Neural progenitor cell (in vitro differentiated cells): Measurements from ENCODE around the gene MBTPS1. TPM values are rescaled to one million over a fixed set of nuclear protein-coding genes. Genes with fewer than 3 reads are reported as not detected.

Experiments used
- DNase-seq: peaks from one replicate; pipeline ENCODE4 v3.0.0-alpha.2; 2016; ENCODE audit warnings: low spot score
- H2AFZ ChIP-seq: fragments of 200-600 bp; sonication (generic); replicated peaks from 2 replicates; pipeline ENCODE4 v1.6.1; 2016; ENCODE audit warnings: antibody characterized with exemption
- H3F3A ChIP-seq: fragments of 200-600 bp; sonication (generic); 2 replicates; pipeline ENCODE4 v1.6.1; 2016; ENCODE audit warnings: antibody characterized with exemption, low read depth
- H3K27ac ChIP-seq: fragments of 200-600 bp; sonication (generic); 2 replicates; pipeline ENCODE4 v1.5.1; 2016; ENCODE audit warnings: mild to moderate bottlenecking
- H3K27me3 ChIP-seq: fragments of 200-600 bp; sonication (generic); 2 replicates; pipeline ENCODE4 v1.6.1; 2016; ENCODE audit warnings: mild to moderate bottlenecking, moderate library complexity
- H3K36me3 ChIP-seq: fragments of 200-600 bp; sonication (generic); 2 replicates; pipeline ENCODE4 v1.5.1; 2016
- H3K4me1 ChIP-seq: fragments of 200-600 bp; sonication (generic); 2 replicates; pipeline ENCODE4 v1.6.1; 2016; ENCODE audit warnings: mixed run types
- H3K4me2 ChIP-seq: fragments of 200-600 bp; sonication (generic); 2 replicates; pipeline ENCODE4 v1.6.1; 2016
- H3K4me3 ChIP-seq: fragments of 200-600 bp; sonication (generic); 2 replicates; pipeline ENCODE4 v1.5.1; 2016
- H3K79me2 ChIP-seq: fragments of 200-600 bp; sonication (generic); 2 replicates; pipeline ENCODE4 v1.6.1; 2016; ENCODE audit warnings: low read depth
- H3K9ac ChIP-seq: fragments of 200-600 bp; sonication (generic); 2 replicates; pipeline ENCODE4 v1.6.1; 2016
- H3K9me3 ChIP-seq: fragments of 200-600 bp; sonication (generic); 2 replicates; pipeline ENCODE4 v1.5.1; 2016; ENCODE audit warnings: low read depth
- H4K20me1 ChIP-seq: fragments of 200-600 bp; sonication (generic); 2 replicates; pipeline ENCODE4 v1.6.1; 2016; ENCODE audit warnings: low read depth
- H3K27ac Mint-ChIP-seq: 3 replicates; pipeline ENCODE4 v1.8.0; 2021; ENCODE audit warnings: mixed read lengths
- H3K27me3 Mint-ChIP-seq: 2 replicates; pipeline ENCODE4 v1.8.0; 2022; ENCODE audit warnings: low read depth, mild to moderate bottlenecking, inconsistent platforms, moderate library complexity, mixed read lengths; ENCODE audit not compliant: insufficient read depth
- H3K36me3 Mint-ChIP-seq: 3 replicates; pipeline ENCODE4 v1.8.0; 2021; ENCODE audit warnings: mixed read lengths
- H3K4me1 Mint-ChIP-seq: 3 replicates; pipeline ENCODE4 v1.8.0; 2021; ENCODE audit warnings: mixed read lengths
- H3K4me3 Mint-ChIP-seq: 3 replicates; pipeline ENCODE4 v1.8.0; 2021; ENCODE audit warnings: mild to moderate bottlenecking, moderate library complexity, mixed read lengths
- H3K9me3 Mint-ChIP-seq: 3 replicates; pipeline ENCODE4 v1.8.0; 2020; ENCODE audit warnings: mixed read lengths
- CTCF ChIP-seq: fragments of 200-600 bp; sonication (generic); IDR thresholded peaks from 2 replicates; pipeline ENCODE4 v1.5.1; 2017; ENCODE audit warnings: antibody characterized with exemption, mild to moderate bottlenecking
- EZH2 ChIP-seq: fragments of 200-600 bp; sonication (generic); IDR thresholded peaks from 2 replicates; pipeline ENCODE4 v1.6.1; 2017; ENCODE audit warnings: antibody characterized with exemption, mild to moderate bottlenecking, moderate library complexity
- EZH2phosphoT487 ChIP-seq: fragments of 200-600 bp; sonication (generic); IDR thresholded peaks from 2 replicates; pipeline ENCODE4 v1.6.1; 2017; ENCODE audit warnings: antibody characterized with exemption
- total RNA-seq: library from RNA; depleted of rRNA; stranded (reverse); fragments of >200 nt; gene quantifications from 2 replicates; pipeline ENCODE4 v1.2.3, GENCODE V29; 2015; ENCODE audit warnings: low replicate concordance

MBTPS1 gene
- total RNA-seq, 1 donor from 2014 or later: 52.3 TPM

- no peak overlapping the region for H3K4me3 Mint-ChIP-seq
- Histone ChIP-seq H4K20me1 (no peaks in the 10 kb centered on the region), H3K9ac (no peak overlapping the region), H3K4me2 (no peak overlapping the region), H3K4me1 (peaks cover 5% of the 10 kb centered on the region), H3K27me3 (no peaks in the 10 kb centered on the region), H3F3A (peaks cover 8% of the 10 kb centered on the region), H3K9me3 (no peaks in the 10 kb centered on the region), H3K4me3 (no peak overlapping the region), H3K79me2 (no peaks in the 10 kb centered on the region), H3K36me3 (peaks cover 4% of the 10 kb centered on the region), H3K27ac (no peak overlapping the region), H2AFZ (no peak overlapping the region)
- no peaks in the 10 kb centered on the region for H3K27me3 Mint-ChIP-seq
- H3K9me3 Mint-ChIP-seq: no peaks in the 10 kb centered on the region
- no peak for TF ChIP-seq CTCF
- TF ChIP-seq EZH2: no peak
- TF ChIP-seq EZH2phosphoT487: no peak
- H3K4me1 Mint-ChIP-seq: peaks cover 10% of the 10 kb centered on the region
- peaks cover 29% of the 10 kb centered on the region for H3K36me3 Mint-ChIP-seq
- no peak overlapping the region for H3K27ac Mint-ChIP-seq
- no peak for DNase-seq
These were observed 56.5 kb downstream of the MBTPS1 start for GRCh38 chr16:84059946-84060901.

- Histone ChIP-seq H2AFZ (no peak overlapping the region), H3K27ac (no peak overlapping the region), H3F3A (peaks cover 4% of the 10 kb centered on the region), H3K4me3 (no peak overlapping the region), H3K79me2 (no peaks in the 10 kb centered on the region), H3K4me2 (no peak overlapping the region), H3K4me1 (peaks cover 13% of the 10 kb centered on the region), H4K20me1 (no peaks in the 10 kb centered on the region), H3K9ac (no peak overlapping the region), H3K27me3 (no peaks in the 10 kb centered on the region), H3K36me3 (no peaks in the 10 kb centered on the region), H3K9me3 (no peaks in the 10 kb centered on the region)
- Mint-ChIP-seq H3K27me3 (no peaks in the 10 kb centered on the region), H3K36me3 (peaks cover 29% of the 10 kb centered on the region), H3K4me1 (peaks cover 10% of the 10 kb centered on the region), H3K4me3 (no peak overlapping the region), H3K9me3 (no peaks in the 10 kb centered on the region), H3K27ac (no peak overlapping the region)
- TF ChIP-seq EZH2 (no peak), CTCF (no peak), EZH2phosphoT487 (no peak)
- no peak for DNase-seq
These were observed 57.6 kb downstream of the MBTPS1 start for GRCh38 chr16:84059111-84059510.

- Histone ChIP-seq H3K9me3 (no peaks in the 10 kb centered on the region), H2AFZ (no peak overlapping the region), H3K79me2 (no peaks in the 10 kb centered on the region), H3K27ac (no peak overlapping the region), H3K9ac (no peak overlapping the region), H4K20me1 (no peaks in the 10 kb centered on the region), H3F3A (peaks cover 4% of the 10 kb centered on the region), H3K27me3 (no peaks in the 10 kb centered on the region), H3K36me3 (no peaks in the 10 kb centered on the region), H3K4me1 (peaks cover 13% of the 10 kb centered on the region), H3K4me3 (no peak overlapping the region), H3K4me2 (no peak overlapping the region)
- TF ChIP-seq EZH2: no peak
- no peak for TF ChIP-seq EZH2phosphoT487
- no peak for TF ChIP-seq CTCF
- DNase-seq: no peak
- peaks cover 10% of the 10 kb centered on the region for H3K4me1 Mint-ChIP-seq
- H3K27me3 Mint-ChIP-seq: peaks cover 3% of the 10 kb centered on the region
- peaks cover 34% of the 10 kb centered on the region for H3K36me3 Mint-ChIP-seq
- H3K9me3 Mint-ChIP-seq: no peaks in the 10 kb centered on the region
- H3K4me3 Mint-ChIP-seq: no peak overlapping the region
- H3K27ac Mint-ChIP-seq: no peak overlapping the region
These were observed 58.1 kb downstream of the MBTPS1 start for GRCh38 chr16:84058664-84059063.
